Fibroblast of pulmonary artery (primary cell): Measurements from ENCODE around the gene GABRR1.
"Not testable (repeated sequence)": the region's sequence is repeated elsewhere in the genome, so short reads cannot be mapped to it uniquely, and the experiment has no call there.

Experiments used
- DNase-seq: peaks from one replicate; pipeline ENCODE4 v3.0.0-alpha.2; 2010; ENCODE audit warnings: low read depth
- H3K4me3 ChIP-seq: replicated peaks from 2 replicates; pipeline ENCODE4 v1.5.1; 2011; ENCODE audit warnings: low read depth, mild to moderate bottlenecking, control low read depth, low read length, moderate library complexity
- TF ChIP-seq, protein P1 (sequence below): IDR thresholded peaks from 2 replicates; pipeline ENCODE4 v1.5.1; 2011; ENCODE audit warnings: mild to moderate bottlenecking, control low read depth, low read length, inconsistent platforms; ENCODE audit errors: missing control alignments

Gene GABRR1

DNA sequence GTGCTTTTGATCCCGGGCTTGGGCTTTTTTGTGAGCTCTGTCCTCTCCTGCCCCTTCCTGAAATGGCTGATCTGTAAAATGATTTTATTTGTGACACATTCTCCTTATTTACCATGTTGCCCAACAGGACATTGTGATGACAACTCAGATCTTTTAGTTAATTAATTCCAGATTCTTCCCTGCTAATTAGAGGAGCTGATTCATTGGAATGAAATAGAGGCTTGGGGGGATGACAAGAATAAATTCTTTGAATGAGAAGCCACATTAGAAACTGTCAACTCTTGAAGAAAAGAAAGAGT lies 26.1 kb upstream of the GABRR1 start:
- TF ChIP-seq, protein P1, sequence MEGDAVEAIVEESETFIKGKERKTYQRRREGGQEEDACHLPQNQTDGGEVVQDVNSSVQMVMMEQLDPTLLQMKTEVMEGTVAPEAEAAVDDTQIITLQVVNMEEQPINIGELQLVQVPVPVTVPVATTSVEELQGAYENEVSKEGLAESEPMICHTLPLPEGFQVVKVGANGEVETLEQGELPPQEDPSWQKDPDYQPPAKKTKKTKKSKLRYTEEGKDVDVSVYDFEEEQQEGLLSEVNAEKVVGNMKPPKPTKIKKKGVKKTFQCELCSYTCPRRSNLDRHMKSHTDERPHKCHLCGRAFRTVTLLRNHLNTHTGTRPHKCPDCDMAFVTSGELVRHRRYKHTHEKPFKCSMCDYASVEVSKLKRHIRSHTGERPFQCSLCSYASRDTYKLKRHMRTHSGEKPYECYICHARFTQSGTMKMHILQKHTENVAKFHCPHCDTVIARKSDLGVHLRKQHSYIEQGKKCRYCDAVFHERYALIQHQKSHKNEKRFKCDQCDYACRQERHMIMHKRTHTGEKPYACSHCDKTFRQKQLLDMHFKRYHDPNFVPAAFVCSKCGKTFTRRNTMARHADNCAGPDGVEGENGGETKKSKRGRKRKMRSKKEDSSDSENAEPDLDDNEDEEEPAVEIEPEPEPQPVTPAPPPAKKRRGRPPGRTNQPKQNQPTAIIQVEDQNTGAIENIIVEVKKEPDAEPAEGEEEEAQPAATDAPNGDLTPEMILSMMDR = no peak
- DNase-seq = no peak
- no peak overlapping the region for H3K4me3 ChIP-seq

DNA sequence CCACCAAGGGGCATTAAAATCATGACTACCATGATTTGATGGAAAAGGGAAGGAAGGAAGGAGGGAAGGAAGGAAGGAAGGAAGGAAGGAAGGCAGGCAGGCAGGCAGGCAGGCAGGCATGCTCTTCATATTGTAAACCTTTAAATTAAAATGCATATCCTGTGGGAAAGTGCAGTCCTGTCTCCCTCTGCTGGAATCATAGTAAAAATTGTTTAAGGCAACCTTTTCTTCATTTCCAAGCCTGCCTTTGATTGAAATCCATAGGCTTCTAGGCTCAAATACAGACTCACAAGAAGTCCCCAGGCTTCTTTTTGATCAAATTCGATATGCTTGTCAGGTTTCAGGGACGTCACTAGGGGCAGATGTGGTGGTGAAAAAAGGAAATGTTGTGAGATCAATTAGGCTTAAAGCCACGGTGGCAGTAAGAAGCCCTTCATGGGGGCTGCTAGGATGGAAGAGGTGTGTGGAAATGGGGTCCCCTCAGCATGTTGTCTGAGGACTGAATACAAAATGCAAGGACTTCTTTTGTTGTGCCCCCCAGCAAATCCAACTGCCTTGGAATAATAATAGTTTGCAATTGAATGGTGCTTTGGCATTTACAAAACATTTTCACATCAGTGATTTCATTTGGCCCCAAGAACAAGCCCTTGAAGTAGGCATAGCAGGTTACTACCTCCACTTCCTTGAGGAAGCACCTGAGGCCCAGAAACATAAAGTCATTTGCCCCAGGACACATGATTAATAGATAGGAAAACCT lies 25.6 kb upstream of the GABRR1 start:
- peak; percentile 79 for DNase-seq
- H3K4me3 ChIP-seq = no peak overlapping the region
- TF ChIP-seq, protein P1 = peak; percentile 60

DNA sequence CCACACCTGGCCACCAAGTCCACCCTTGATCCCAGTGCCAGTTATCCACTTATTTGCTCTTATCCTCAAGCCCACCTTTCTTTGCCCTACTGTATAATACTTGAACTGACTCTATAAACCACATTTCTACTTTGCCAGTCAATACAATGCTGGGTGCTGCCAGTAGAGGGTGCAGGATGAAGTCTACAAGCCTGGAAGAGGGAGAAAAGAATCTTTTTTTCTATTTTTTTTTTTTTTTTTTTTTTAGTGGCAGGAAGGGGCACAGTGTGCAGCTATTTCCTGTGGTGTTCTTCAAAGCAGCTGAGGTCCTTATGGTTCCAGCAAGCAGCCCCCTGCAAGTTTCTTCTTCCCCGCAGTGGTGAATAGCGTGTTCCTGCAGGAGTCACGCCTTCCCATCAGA lies 22.2 kb upstream of the GABRR1 start:
- TF ChIP-seq, protein P1 = peak; percentile 46
- H3K4me3 ChIP-seq = no peak overlapping the region
- no peak for DNase-seq

DNA sequence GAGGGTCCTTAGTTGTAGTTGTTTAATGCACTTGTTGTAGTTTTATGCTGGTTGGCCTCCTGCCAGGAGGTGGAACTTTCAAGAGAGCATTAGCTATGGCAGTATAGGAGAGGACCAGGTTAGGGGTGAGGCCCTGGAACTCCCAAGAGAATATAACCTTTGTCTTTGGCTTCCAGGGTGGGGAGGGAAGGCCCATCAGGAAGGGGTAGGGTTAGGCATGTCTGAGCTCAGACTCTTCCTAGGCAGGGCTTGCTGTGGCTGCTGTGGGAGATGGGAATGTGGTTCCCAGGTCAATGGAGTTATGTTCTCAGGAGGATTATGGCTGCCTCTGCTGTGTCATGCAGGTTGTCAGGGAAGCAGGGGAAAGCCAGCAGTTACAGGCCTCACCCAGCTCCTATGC lies 20.0 kb upstream of the GABRR1 start:
- TF ChIP-seq, protein P1 = no peak
- no peak overlapping the region for H3K4me3 ChIP-seq
- no peak for DNase-seq

DNA sequence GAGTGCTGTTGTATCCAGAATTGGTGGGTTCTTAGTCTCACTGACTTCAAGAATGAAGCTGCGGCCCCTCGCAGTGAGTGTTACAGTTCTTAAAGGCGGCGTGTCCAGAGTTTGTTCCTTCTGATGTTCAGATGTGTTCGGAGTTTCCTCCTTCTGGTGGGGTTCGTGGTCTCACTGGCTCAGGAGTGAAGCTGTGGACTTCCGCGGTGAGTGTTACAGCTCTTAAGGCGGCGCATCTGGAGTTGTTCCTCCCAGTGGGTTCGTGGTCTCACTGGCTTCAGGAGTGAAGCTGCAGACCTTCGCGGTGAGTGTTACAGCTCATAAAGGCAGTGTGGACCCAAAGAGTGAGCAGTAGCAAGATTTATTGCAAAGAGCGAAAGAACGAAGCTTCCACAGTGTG lies 16.4 kb upstream of the GABRR1 start:
- not testable (repeated sequence) for H3K4me3 ChIP-seq, DNase-seq

DNA sequence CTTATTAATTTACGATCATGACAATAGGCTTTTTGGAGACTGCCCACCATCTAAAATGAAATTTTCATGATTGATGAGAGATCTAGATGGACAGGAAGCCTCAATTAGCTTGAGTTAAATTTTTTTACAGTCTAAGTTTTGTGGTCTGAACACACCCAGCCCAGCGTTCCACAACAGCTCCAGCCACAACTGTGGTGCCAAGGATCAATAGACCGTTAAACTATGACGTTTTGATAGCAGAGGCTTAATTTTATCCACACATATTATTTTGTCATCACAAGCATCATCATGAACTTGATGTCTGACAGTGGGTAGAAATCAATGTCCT lies 5.5 kb upstream of the GABRR1 start:
- DNase-seq = no peak
- TF ChIP-seq, protein P1 = no peak

DNA sequence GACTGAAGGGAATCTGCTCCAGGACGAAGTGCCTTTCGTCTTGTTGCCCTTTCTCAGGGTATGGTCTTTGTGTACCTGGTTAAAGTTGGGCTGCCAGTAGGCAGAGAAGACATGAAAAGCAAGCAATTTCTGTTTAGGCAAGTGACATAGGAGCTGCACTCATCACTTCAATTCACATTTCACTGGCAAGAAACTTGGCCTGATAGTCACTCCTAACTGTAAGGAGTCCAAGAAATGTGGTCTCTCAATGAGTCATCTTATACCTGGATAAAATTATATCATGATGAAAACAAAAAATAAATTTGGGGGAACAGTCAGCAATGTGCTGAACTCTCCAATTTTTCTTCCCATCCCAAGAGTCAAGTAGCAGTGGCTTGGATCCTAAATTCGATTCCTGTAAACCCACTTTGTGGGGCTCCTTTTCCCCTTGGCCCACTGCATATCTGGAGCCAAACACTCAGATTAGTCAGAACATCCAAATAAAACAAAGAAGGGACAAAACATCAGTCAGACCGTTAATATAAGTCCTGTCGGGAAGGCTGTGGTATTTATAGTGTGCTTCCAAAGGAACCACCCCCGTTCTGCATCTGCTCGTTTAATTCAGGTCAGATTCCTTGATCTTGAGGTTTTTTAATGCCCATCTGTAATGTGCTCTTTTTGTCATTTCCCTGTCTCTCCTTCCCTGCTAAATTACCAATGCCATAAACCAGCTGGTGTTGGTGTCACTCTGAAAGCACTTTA lies 5.0 kb upstream of the GABRR1 start:
- DNase-seq = peak; percentile 28
- TF ChIP-seq, protein P1 = no peak
- H3K4me3 ChIP-seq = no peak overlapping the region

More for the DNA sequence above, 5.5 kb upstream of the GABRR1 start:
- no peak overlapping the region for H3K4me3 ChIP-seq
